Dendritic cell treated with granulocyte-macrophage colony-stimulating factor and Interleukin-4, amounts not matched to agents 40 ng/mL and 50 ng/mL, for 4 days (primary cell): ENCODE results near the gene KIF22.
A peak's percentile ranks its signal among the peaks of the same experiment; 100 is the strongest.
"Not testable (repeated sequence)": the region's sequence is repeated elsewhere in the genome, so short reads cannot be mapped to it uniquely, and the experiment has no call there.

Experiments
- H3K27ac Mint-ChIP-seq: one replicate; pipeline ENCODE4 v1.8.0; 2022; ENCODE audit warnings: mild to moderate bottlenecking, mixed read lengths
- H3K27me3 Mint-ChIP-seq: one replicate; pipeline ENCODE4 v1.8.0; 2022; ENCODE audit warnings: mild to moderate bottlenecking, mixed read lengths
- H3K36me3 Mint-ChIP-seq: one replicate; pipeline ENCODE4 v1.8.0; 2022; ENCODE audit warnings: low read depth, mixed read lengths
- H3K4me1 Mint-ChIP-seq: one replicate; pipeline ENCODE4 v1.8.0; 2022; ENCODE audit warnings: low read depth, mixed read lengths
- H3K4me3 Mint-ChIP-seq: one replicate; pipeline ENCODE4 v1.8.0; 2022; ENCODE audit warnings: mild to moderate bottlenecking, moderate library complexity, mixed read lengths
- H3K9me3 Mint-ChIP-seq: one replicate; pipeline ENCODE4 v1.8.0; 2022; ENCODE audit warnings: mixed read lengths
- intact Hi-C: fragments of 100-400 bp; cut with micrococcal nuclease; formaldehyde crosslinking; loops from one replicate; pipeline ENCODE4 v1.15.0; 2022

KIF22 gene

DNA sequence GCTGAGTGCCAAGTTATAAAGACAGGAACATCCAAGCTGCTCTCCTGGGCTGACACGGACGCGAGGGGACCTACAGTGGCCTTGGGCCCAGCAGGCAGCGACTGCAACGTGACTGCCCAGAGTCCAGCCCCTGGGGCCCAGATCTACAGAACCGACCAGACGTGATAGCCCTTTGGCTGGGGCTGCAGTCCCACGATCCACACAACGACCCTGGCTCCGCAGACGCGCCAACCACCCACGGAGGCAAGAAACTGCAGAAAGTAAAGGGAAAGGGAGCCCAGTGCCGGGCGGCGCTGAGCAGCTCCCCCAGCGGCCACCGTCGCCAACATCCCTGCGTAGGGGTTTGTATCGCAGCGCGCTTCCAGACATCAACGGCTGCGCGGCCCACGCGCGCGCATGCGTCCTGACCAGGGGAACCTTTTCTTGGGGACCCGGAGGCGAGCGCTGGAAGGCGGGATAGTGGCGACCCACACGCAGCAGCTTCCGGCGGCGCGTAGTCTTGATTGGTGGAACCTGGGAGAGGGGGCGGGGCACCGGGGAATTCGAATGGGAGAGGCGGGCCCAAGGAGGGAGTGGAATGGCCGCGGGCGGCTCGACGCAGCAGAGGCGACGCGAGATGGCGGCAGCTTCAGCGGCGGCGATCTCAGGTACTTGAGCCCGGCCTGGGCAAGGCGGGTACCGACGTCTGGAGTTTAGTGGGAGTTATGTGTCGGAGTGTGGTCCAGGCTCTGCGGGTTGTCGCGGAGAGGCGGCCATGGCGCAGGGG lies at the start of gene KIF22:
KIF22 (plus strand) TSS at position 569 of the 766 bp plus-strand sequence; CDS start at position 578, 9 bp downstream.
- Mint-ChIP-seq H3K4me3 (peak within 1 kb of the TSS; percentile 81), H3K27me3 (peaks cover 2% of the 10 kb centered on the region), H3K9me3 (no peaks in the 10 kb centered on the region), H3K4me1 (peaks cover 49% of the 10 kb centered on the region), H3K27ac (peak within 1 kb of the TSS; percentile 77), H3K36me3 (peaks cover 10% of the 10 kb centered on the region)
- intact Hi-C loops, result loop anchor here (1.0 to 5.0 kb wide), 3 partner anchors 15 to 63 kb away; partner anchors contain the start of gene PAGR1

DNA sequence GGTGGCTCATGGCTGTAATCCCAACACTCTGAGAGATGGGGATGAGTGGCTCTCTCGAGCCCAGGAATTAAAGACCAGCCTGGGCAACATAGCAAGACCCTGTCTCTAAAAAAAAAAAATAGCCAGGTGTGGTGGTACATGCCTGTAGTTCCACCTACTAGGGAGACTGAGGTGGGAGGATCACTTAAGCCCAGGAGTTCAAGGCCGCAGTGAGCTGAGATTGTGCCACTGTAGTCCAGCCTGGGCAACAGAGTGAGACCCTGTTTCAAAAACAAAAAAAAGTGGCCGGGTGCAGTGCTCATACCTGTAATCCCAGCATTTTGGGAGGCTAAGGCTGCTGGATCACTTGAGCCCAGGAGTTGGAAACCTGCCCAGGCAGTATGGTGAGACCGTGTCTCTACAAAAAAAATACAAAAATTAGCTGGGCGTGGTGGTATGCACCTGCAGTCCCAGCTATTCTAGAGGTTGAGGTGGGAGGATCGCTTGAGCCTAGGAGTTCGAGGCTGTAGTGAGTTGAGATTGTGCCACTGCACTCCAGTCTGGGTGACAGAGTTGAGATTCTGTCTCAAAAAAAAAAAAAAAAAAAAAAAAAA lies 47.8 kb upstream of the KIF22 start:
- no peaks in the 10 kb centered on the region for H3K9me3 Mint-ChIP-seq
- intact Hi-C loops, result no loop called here
- no peak overlapping the region for H3K4me3 Mint-ChIP-seq
- peaks cover 3% of the 10 kb centered on the region for H3K27me3 Mint-ChIP-seq
- peak overlapping the region; percentile 33 for H3K27ac Mint-ChIP-seq
- peaks cover 83% of the 10 kb centered on the region for H3K4me1 Mint-ChIP-seq
- H3K36me3 Mint-ChIP-seq, result peaks cover 45% of the 10 kb centered on the region

DNA sequence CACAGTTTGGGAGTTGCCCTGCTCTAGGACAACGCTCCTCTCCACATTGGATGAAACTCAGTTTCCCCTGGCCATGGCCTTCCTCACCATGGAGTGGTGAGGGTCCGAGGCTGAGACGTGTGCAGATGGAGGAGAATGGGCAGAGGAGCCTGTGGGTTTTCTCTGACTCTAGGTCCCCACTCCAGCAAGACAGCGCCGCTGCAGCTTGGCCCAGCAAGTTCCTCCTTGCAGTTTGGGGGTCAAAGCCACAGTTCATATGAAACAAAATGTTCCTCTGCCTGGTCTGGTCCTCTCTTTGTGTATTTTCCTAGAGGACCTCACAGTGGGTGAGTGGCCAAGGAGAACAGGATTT lies 47.1 kb upstream of the KIF22 start:
- Mint-ChIP-seq H3K4me1 (peaks cover 76% of the 10 kb centered on the region), H3K36me3 (peaks cover 45% of the 10 kb centered on the region), H3K9me3 (no peaks in the 10 kb centered on the region), H3K27me3 (peaks cover 3% of the 10 kb centered on the region), H3K4me3 (no peak overlapping the region), H3K27ac (peak overlapping the region; percentile 33)
- intact Hi-C loops, result no loop called here

DNA sequence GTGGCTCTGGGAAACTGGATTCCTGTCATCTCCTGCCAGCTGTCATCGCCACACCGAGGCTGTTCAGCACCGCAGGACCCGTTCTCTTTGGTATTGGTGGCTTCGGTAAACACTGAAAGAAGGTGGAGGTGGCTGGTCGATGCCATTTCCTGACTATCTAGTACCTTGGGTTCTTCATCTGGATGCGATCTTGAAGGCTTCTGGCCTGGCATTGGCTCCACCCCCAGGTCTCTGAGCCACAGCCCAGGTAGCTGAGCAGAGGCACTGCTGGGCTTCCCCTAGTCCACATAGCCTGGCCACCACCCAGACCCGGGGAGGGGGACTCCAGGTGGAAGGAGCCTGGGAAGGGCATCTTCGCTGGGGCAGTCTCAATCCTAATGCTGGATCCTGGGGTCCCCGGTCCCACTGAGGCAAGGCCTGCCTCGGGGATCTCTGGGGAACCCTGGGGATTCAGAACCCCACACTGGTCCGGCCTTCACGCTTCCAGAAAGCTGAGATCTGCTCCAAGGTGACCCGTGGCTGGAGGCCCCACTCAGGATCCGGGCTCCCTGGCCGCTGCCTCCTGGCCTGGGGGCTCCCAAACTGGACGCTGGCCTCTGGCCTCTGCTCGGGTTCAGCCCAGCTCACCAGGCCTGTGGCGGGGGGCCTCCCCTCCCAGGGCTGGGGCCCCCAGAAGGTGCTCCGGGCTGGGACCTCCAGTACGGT lies 46.6 kb upstream of the KIF22 start:
- peaks cover 71% of the 10 kb centered on the region for H3K4me1 Mint-ChIP-seq
- peak overlapping the region; percentile 96 for H3K27ac Mint-ChIP-seq
- H3K4me3 Mint-ChIP-seq, result peak overlapping the region; percentile 100
- no peaks in the 10 kb centered on the region for H3K9me3 Mint-ChIP-seq
- H3K36me3 Mint-ChIP-seq, result peaks cover 45% of the 10 kb centered on the region
- peaks cover 3% of the 10 kb centered on the region for H3K27me3 Mint-ChIP-seq
- intact Hi-C loops, result no loop called here

DNA sequence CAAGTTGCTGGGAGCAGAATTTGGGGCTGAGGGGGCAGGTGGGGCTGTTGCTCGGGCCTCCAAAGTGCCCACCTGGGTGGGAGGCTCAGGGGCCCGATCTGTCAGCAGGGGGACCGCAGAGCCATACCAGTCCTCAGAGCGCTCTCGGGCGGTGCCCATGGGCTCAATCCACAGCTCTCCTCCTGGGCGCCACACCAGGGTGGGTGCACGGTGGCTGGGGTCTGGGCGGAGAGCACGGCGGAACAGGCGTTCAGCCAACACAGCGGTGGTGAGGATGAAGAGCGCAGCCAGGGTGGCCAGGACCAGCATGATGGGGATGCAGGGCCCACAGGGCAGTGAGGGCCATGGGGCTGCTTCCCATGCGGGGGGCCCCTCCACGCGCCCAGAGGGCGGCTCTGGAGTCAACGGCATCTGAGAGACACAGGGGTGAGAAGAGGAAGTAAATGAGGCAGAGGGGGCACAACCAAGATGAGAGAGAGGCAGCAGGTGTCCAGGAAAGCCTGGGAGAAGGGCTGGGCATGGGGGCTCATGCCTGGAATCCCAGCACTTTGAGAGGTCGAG lies 45.9 kb upstream of the KIF22 start:
- peak overlapping the region; percentile 96 for H3K27ac Mint-ChIP-seq
- peaks cover 66% of the 10 kb centered on the region for H3K4me1 Mint-ChIP-seq
- peak overlapping the region; percentile 100 for H3K4me3 Mint-ChIP-seq
- intact Hi-C loops, result loop anchor here (5.0 kb wide), 1 partner anchor 38 kb away; no protein-coding TSS in a partner anchor
- H3K9me3 Mint-ChIP-seq, result no peaks in the 10 kb centered on the region
- H3K27me3 Mint-ChIP-seq, result peaks cover 3% of the 10 kb centered on the region
- H3K36me3 Mint-ChIP-seq, result peaks cover 45% of the 10 kb centered on the region

DNA sequence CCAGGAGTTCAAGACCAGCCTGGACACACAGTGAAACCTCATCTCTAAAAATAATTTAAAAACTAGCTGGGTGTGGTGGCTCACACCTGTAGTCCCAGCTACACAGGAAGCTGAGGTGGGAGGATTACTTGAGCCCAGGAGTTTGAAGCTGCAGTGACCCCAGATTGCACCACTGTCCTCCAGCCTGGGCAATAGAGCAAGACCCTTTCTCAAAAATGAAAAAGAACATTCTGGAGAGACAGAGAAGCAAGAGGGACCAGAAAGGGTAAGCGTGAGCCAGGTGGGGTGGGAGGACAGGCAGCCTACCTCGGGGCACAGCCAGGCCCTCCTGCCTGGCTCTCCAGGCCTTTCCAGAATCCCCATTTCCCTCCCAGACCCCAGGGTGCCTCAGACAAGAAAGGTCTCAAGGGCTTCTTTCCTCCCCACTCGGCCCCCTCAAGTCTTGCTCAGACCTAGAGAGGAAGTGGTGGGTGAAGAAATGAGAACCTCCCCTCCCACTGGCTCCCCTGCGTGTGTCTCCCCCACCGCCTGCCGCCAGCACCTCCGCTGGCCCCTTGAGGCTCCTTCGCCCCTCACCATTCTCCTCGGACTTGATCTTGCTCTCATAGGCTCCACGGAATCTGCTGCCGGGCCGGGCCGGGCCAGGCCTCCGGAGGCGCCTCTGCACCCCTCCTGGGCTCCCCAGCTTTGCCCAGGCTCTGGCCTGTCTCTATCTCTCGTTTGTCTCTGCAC lies 45.3 kb upstream of the KIF22 start:
- peak overlapping the region; percentile 100 for H3K4me3 Mint-ChIP-seq
- peaks cover 59% of the 10 kb centered on the region for H3K4me1 Mint-ChIP-seq
- intact Hi-C loops, result loop anchor here (5.0 kb wide), 1 partner anchor 37 kb away; no protein-coding TSS in a partner anchor
- peak overlapping the region; percentile 96 for H3K27ac Mint-ChIP-seq
- H3K36me3 Mint-ChIP-seq, result peaks cover 45% of the 10 kb centered on the region
- H3K27me3 Mint-ChIP-seq, result peaks cover 3% of the 10 kb centered on the region
- no peaks in the 10 kb centered on the region for H3K9me3 Mint-ChIP-seq

DNA sequence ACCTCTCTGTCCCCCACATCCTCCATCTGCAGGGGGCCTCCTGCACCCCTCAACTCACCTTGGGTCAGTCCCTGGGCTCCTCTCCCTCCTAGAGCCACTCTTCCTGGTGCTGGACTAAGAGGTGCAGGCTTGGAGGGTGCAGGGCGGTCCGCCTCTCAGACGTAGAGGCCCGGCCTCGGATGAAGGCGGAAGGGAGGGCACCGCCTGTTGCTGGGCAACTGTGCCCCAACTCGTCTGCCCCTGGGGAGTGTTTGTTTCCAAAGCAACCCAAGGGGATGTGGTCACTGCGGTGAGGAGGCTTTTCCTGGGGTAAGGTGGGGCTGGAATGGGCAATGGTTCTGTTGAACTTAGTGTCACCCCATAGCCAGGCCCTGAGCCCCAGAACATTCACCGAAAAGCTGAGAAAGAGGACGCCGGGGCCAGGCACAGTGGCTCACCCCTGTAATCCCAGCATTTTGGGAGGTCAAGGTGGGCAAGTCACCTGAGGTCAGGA lies 44.7 kb upstream of the KIF22 start, which contains the start of gene C16orf54:
C16orf54 (minus strand) TSS at position 138 of the 493 bp plus-strand sequence. CDS start 1,039 bp downstream, outside the sequence.
- Mint-ChIP-seq H3K27ac (peak within 1 kb of the TSS; percentile 96), H3K9me3 (no peaks in the 10 kb centered on the region), H3K36me3 (peaks cover 45% of the 10 kb centered on the region), H3K4me1 (peaks cover 53% of the 10 kb centered on the region), H3K4me3 (peak within 1 kb of the TSS; percentile 100), H3K27me3 (peaks cover 3% of the 10 kb centered on the region)
- intact Hi-C loops, result loop anchor here (1.0 to 5.0 kb wide), 2 partner anchors 8 to 36 kb away; no protein-coding TSS in a partner anchor

DNA sequence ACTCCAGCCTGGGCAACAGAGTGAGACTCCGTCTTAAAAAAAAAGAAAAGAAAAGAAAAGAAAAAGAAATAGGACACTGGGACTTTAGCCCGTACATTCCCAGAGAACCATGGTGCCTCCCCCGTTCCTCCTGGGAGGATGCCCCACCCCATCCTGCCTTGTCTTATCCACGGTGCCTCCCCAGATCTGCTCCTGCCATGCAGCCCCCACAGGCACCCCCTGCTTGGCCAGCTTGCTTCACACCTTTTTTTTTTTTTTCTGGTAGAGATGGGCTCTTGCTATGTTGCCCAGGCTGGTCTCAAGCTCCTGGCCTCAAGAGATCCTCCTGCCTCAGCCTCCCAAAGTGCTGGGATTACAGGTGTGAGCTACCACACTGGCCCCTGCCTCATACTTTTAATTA lies 44.0 kb upstream of the KIF22 start:
- Mint-ChIP-seq H3K27ac (peak overlapping the region; percentile 96), H3K36me3 (peaks cover 43% of the 10 kb centered on the region), H3K4me1 (peaks cover 47% of the 10 kb centered on the region), H3K4me3 (peak overlapping the region; percentile 100)
- not testable (repeated sequence) for H3K9me3 Mint-ChIP-seq, H3K27me3 Mint-ChIP-seq
- intact Hi-C loops, result loop anchor here (1.0 to 5.0 kb wide), 2 partner anchors 8 to 36 kb away; no protein-coding TSS in a partner anchor

DNA sequence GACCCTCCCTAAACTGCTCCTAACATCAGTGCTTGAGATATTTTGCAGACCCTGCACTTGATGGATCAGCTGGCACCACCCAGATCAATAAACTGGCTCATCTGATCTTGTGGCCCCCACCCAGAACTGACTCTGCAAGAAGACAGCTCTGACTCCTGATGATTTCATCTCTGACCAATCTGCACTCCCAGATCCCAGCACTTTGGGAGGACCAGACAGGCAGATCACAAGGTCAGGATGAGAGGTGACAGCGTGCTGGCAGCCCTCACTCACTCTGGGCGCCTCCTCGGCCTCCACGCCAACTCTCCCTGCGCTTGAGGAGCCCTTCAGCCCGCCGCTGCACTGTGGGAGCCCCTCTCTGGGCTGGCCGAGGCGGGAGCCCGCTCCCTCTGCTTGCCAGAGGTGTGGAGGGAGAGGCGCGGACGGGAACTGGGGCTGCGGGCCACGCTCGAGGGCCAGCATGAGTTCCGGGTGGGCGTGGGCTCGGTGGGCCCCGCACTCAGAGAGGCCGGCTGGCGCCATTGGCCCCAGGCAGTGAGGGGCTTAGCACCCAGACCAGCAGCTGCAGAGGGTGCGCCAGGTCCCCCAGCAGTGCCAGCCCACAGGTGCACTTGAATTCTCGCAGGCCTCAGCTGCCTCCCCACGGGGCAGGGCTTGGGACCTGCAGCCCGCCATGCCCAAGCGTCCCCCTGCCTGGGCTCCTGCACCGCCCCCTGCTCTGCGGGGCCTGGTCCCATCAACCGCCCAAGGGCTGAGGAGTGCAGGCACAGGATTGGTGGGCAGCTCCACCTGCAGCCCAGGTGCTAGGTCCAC lies 42.4 kb upstream of the KIF22 start:
- H3K4me1 Mint-ChIP-seq, result peaks cover 36% of the 10 kb centered on the region
- intact Hi-C loops, result loop anchor here (5.0 kb wide), 1 partner anchor 34 kb away; no protein-coding TSS in a partner anchor
- H3K36me3 Mint-ChIP-seq, result peaks cover 29% of the 10 kb centered on the region
- no peak overlapping the region for H3K4me3 Mint-ChIP-seq
- no peaks in the 10 kb centered on the region for H3K9me3 Mint-ChIP-seq
- no peak overlapping the region for H3K27ac Mint-ChIP-seq
- H3K27me3 Mint-ChIP-seq, result no peaks in the 10 kb centered on the region

DNA sequence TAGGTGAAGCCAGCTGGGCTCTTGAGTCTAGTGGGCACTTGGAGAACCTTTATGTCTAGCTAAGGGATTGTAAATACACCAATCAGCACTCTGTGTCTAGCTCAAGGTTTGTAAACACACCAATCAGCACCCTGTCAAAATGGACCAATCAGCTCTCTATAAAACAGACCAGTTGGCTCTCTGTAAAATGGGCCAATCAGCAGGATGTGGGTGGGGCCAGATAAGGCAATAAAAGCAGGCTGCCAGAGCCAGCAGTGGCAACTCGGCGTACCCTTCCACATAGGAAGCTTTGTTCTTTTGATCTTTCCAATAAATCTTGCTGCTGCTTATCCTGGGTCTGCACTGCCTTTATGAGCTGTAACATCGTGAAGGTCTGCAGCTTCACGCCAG lies 41.8 kb upstream of the KIF22 start:
- not testable (repeated sequence) for H3K27ac Mint-ChIP-seq, H3K4me3 Mint-ChIP-seq, H3K27me3 Mint-ChIP-seq, H3K9me3 Mint-ChIP-seq
- peaks cover 30% of the 10 kb centered on the region for H3K4me1 Mint-ChIP-seq
- intact Hi-C loops, result loop anchor here (5.0 kb wide), 1 partner anchor 34 kb away; no protein-coding TSS in a partner anchor
- H3K36me3 Mint-ChIP-seq, result peaks cover 23% of the 10 kb centered on the region

DNA sequence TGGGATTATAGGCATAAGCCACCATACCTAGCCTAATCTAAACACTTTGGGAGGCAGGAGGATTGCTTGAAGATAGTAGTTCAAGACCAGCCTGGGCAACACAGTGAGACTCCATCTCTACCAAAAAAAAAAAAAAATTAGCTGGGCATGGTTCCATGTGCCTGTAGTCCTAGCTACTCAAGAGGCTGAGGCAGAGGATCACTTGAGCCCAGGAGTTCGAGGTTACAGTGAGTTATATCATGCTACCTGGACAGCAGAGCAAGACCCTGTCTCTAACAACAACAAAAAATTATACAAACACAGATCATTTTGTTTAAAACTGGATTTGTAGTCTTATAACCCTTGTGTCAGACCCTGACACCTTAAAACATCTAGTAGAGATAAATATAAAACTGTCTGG lies 37.0 kb upstream of the KIF22 start:
- Mint-ChIP-seq H3K9me3 (no peaks in the 10 kb centered on the region), H3K36me3 (no peaks in the 10 kb centered on the region), H3K4me1 (peaks cover 8% of the 10 kb centered on the region), H3K4me3 (no peak overlapping the region), H3K27me3 (no peaks in the 10 kb centered on the region), H3K27ac (no peak overlapping the region)
- intact Hi-C loops, result no loop called here

DNA sequence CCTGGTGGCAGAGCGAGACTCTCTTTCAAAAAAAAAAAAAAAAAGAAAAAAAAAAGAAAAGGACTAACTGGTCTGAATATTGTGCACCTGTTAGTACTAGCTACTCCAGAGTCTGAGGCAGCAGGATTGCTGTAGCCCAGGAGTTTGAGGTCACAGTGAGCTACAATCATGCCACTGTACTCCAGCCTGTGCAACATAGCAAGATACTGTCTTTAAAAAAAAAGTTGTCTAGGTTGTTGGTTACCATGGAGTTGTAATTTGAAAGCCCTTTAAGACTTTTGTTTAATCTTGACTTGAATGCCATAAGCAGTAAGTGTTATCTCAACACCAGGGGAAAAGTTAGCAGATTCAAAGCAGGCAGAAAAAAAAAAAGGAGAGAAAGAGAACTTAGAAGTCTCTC lies 33.9 kb upstream of the KIF22 start:
- H3K36me3 Mint-ChIP-seq, result no peaks in the 10 kb centered on the region
- peaks cover 13% of the 10 kb centered on the region for H3K4me1 Mint-ChIP-seq
- no peak overlapping the region for H3K27ac Mint-ChIP-seq
- no peaks in the 10 kb centered on the region for H3K27me3 Mint-ChIP-seq
- H3K4me3 Mint-ChIP-seq, result no peak overlapping the region
- no peaks in the 10 kb centered on the region for H3K9me3 Mint-ChIP-seq
- intact Hi-C loops, result no loop called here
